Amniotic epithelial cell (primary cell): ENCODE results near the gene CEP250.

ENCODE experiments used
- DNase-seq: peaks from one replicate; pipeline ENCODE4 v3.0.0-alpha.2; 2010; ENCODE audit warnings: low read depth

The CEP250 gene

DNA sequence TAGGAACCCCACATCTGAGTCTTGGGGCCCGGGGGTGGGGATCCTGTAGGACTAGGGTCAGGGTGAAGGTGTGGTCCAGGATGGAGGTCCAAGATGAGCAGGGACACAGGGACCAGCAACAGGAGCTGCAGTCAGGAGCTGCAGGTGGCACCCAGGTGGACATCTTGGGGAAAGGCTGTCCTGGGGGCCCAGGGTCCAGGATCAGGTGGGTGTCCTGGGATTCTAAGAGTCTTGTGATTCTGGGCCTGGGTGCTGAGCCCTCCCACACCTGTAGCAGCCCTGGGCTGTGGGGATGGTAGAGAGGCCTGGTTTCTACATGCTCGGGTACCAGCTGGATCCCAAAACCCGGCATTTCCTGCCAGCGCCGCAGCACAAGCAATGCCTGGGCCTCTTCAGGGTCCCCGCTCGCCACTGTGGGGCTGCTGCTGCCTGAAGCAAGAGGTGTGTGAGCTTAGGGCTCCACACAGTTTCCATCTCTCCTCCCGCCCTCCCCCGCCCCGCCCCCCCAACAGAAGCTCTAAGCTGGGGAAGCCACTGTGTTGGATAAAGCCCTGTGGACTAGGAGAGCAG, 107.2 kb downstream of the CEP250 start:
- DNase-seq, result no peak

DNA sequence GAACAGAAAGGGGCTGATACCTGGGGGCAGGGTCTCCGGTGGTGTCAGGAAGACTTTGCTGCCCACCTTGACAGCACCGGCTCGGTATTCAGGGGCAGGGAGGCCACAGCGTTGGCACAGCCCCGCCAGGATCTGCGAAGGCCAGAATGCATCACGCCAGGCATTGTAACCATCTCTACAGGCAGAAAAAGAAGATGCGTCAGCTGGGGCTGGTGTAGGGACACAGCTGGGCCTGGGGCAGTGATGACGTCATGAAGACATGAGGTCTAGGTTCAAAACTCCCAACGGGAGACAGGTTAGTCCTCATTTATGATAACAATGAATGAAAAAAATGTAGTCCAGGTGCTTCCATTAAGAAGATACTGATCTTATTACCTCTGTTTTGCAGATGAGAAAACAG, 108.4 kb downstream of the CEP250 start:
- no peak for DNase-seq

DNA sequence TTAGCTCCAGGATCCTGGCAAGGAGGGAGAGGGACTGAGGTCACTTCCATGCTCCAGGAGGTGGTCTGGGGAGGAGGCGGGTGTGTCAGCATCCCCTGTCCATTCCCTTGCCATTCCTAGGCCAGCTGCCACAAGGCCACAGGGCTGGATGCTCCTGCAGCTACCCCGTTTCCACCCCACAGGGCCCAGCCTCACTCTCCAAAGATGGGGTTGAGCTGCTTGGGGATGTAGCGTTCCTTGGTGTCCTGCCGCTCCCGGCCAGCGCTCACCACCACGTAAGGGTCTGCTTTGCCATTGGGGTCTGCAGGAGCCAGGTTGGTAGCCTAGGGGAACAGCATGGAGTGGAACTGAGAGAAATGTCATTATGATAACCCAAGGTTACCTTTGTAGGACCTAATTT, 109.5 kb downstream of the CEP250 start:
- no peak for DNase-seq

DNA sequence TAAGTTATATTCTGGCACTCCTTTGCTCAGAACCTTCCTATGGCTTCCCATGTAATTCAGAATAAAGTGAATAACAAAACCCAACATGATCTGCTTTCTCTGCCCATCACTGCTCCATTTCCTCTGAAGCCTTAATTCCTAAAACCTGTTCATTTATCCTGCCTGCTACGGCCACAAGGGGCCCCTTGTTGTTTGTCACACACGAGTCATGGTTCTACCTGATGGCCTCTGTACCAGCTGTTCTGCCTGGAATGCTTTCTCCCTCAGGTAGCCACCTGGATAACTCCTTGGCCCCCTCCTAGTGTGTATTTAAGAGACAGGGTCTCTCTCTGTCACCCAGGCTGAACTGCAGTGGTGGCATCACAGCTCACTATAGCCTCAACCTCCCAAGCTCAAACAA, 113.2 kb downstream of the CEP250 start:
- DNase-seq, result no peak
